ENCODE measurements around the gene CAMSAP3. TPM values are rescaled to one million over a fixed set of nuclear protein-coding genes. Genes with fewer than 3 reads are reported as not detected.

Gene CAMSAP3
- total RNA-seq, 1 donor: not detected

- Histone ChIP-seq H3K79me2 (ENCODE audit: insufficient read depth, low read length) (peaks cover 8% of the 10 kb centered on the region), H4K20me1 (ENCODE audit: insufficient read depth, low read length) (no peaks in the 10 kb centered on the region), H3K4me2 (ENCODE audit: insufficient read depth, low read length) (no peak overlapping the region), H3K27ac (ENCODE audit: low read depth, low read length) (no peak overlapping the region), H3K4me3 (ENCODE audit: insufficient read depth, low read length) (no peak overlapping the region), H3K4me1 (ENCODE audit: insufficient read depth, low read length) (peaks cover under 1% of the 10 kb centered on the region), H3K36me3 (ENCODE audit: insufficient read depth, low read length) (no peaks in the 10 kb centered on the region), H2AFZ (ENCODE audit: low read length) (no peak overlapping the region), H3K27me3 (ENCODE audit: insufficient read depth, low read length) (peaks cover 9% of the 10 kb centered on the region), H3K9me3 (ENCODE audit: low read depth, low read length) (no peaks in the 10 kb centered on the region)
- no peak for TF ChIP-seq CTCF (IDR thresholded peaks at IDR 0.05; ENCODE audit: extremely low read depth, low read depth, low read length)
- DNase-seq (ENCODE audit: insufficient read length, low spot score, missing footprints): peak; percentile 85
Observed at GRCh38 chr19:7635670-7636069, 40.0 kb downstream of the CAMSAP3 start.

- no peak for DNase-seq (ENCODE audit: insufficient read length, low spot score, missing footprints)
- H3K4me2 ChIP-seq (ENCODE audit: insufficient read depth, low read length): no peak overlapping the region
- H3K27me3 ChIP-seq (ENCODE audit: insufficient read depth, low read length): peaks cover 9% of the 10 kb centered on the region
- no peak overlapping the region for H3K27ac ChIP-seq (ENCODE audit: low read depth, low read length)
- no peaks in the 10 kb centered on the region for H4K20me1 ChIP-seq (ENCODE audit: insufficient read depth, low read length)
- no peak overlapping the region for H3K4me3 ChIP-seq (ENCODE audit: insufficient read depth, low read length)
- no peaks in the 10 kb centered on the region for H3K9me3 ChIP-seq (ENCODE audit: low read depth, low read length)
- no peaks in the 10 kb centered on the region for H3K36me3 ChIP-seq (ENCODE audit: insufficient read depth, low read length)
- H3K79me2 ChIP-seq (ENCODE audit: insufficient read depth, low read length): peaks cover 4% of the 10 kb centered on the region
- H3K4me1 ChIP-seq (ENCODE audit: insufficient read depth, low read length): no peaks in the 10 kb centered on the region
- H2AFZ ChIP-seq (ENCODE audit: low read length): no peak overlapping the region
- no peak for TF ChIP-seq CTCF (IDR thresholded peaks at IDR 0.05; ENCODE audit: extremely low read depth, low read depth, low read length)
Observed at GRCh38 chr19:7636317-7636690, 40.6 kb downstream of the CAMSAP3 start.

- H3K27ac ChIP-seq (ENCODE audit: low read depth, low read length): no peak within 1 kb of the TSS
Observed at GRCh38 chr19:7636691-7637373, 41.2 kb downstream of the CAMSAP3 start, which contains the start of gene STXBP2. Gene STXBP2, plus strand, starts transcription at chr19:7637110. Its CDS starts 40 bp downstream, at chr19:7637150.

More at GRCh38 chr19:7636691-7637373, 41.2 kb downstream of the CAMSAP3 start, which contains the start of gene STXBP2:
- H3K4me1 ChIP-seq (ENCODE audit: insufficient read depth, low read length): no peaks in the 10 kb centered on the region
- no peak within 1 kb of the TSS for H2AFZ ChIP-seq (ENCODE audit: low read length)
- no peaks in the 10 kb centered on the region for H3K36me3 ChIP-seq (ENCODE audit: insufficient read depth, low read length)
- no peak within 1 kb of the TSS for H3K4me2 ChIP-seq (ENCODE audit: insufficient read depth, low read length)
- H3K79me2 ChIP-seq (ENCODE audit: insufficient read depth, low read length): no peaks in the 10 kb centered on the region
- no peaks in the 10 kb centered on the region for H3K9me3 ChIP-seq (ENCODE audit: low read depth, low read length)
- TF ChIP-seq CTCF (IDR thresholded peaks at IDR 0.05; ENCODE audit: extremely low read depth, low read depth, low read length): no peak
- peaks cover 9% of the 10 kb centered on the region for H3K27me3 ChIP-seq (ENCODE audit: insufficient read depth, low read length)
- peak within 1 kb of the TSS; percentile 20 for H3K4me3 ChIP-seq (ENCODE audit: insufficient read depth, low read length)
- no peaks in the 10 kb centered on the region for H4K20me1 ChIP-seq (ENCODE audit: insufficient read depth, low read length)
- peak; percentile 86 for DNase-seq (ENCODE audit: insufficient read length, low spot score, missing footprints)

Data from osteoblast (primary cell).